ENCODE data around the gene SLC46A3.

Gene SLC46A3

DNA sequence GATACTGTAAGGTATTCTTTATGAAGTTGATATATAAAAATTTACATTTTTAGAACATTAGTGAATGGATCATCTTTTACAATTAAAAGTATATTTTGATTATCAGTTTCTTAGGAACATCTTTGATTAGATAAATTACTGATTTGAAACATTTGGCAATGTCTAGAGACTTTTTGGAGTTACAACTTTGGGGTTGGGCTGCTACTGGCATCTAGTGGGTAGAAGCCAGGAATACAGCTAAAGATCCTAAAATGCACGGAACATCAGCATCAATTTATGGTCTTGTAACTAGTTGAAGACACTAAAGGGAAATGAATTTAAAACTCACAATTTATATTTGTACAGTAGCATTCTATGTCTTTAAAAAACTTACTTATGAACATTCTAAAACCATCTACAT, 40.0 kb downstream of the SLC46A3 start:
- no peaks in the 10 kb centered on the region for H3K9me3 Mint-ChIP-seq
- H3K4me1 Mint-ChIP-seq = no peaks in the 10 kb centered on the region
- TF ChIP-seq CTCF (IDR thresholded peaks at IDR 0.05; ENCODE audit: unreplicated experiment in 3 of 3) = peak in 2 of 3 experiments; percentile 4 to 17
- H3K27ac Mint-ChIP-seq = no peak overlapping the region
- H3K27me3 Mint-ChIP-seq (ENCODE audit: low read depth) = no peaks in the 10 kb centered on the region
- peaks cover 28% of the 10 kb centered on the region for H3K36me3 Mint-ChIP-seq (ENCODE audit: low read depth)
- H3K4me3 Mint-ChIP-seq = no peak overlapping the region

DNA sequence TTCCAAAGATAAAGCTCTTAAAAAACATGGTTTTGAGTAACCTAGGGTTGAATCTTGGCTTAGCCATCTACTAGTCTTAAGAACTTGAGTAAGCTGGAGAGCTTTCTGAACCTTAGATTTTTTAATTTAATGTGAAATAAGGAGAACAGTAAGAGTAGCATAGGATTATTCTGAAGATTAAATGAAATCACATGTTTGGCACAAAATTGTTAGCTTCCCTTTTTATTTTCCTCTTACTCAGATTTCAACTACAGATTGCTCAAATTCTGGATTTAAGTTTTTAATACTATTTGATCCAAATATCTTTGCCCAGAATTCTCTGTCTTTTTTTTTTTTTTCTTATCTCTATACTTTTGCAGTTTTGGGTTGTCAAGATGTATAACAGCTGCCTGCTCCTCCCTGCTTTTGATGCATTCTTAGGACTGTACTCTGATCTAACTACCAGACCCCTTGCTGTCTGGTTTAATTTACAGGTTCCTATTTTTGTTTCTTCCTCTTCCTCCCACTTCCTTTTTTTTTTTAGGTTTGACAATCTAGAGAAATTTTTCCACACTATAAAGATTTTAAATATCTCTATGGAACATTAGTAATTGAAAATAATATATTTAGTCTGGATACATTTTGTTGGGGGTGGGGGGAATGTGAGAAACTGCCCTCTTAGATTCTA, 47.5 kb downstream of the SLC46A3 start:
- Mint-ChIP-seq H3K36me3 (ENCODE audit: low read depth) (peaks cover 76% of the 10 kb centered on the region), H3K9me3 (no peaks in the 10 kb centered on the region), H3K27ac (no peak overlapping the region), H3K4me1 (no peaks in the 10 kb centered on the region), H3K4me3 (no peak overlapping the region), H3K27me3 (ENCODE audit: low read depth) (no peaks in the 10 kb centered on the region)
- TF ChIP-seq CTCF (IDR thresholded peaks at IDR 0.05; ENCODE audit: unreplicated experiment in 3 of 3) = no peak

DNA sequence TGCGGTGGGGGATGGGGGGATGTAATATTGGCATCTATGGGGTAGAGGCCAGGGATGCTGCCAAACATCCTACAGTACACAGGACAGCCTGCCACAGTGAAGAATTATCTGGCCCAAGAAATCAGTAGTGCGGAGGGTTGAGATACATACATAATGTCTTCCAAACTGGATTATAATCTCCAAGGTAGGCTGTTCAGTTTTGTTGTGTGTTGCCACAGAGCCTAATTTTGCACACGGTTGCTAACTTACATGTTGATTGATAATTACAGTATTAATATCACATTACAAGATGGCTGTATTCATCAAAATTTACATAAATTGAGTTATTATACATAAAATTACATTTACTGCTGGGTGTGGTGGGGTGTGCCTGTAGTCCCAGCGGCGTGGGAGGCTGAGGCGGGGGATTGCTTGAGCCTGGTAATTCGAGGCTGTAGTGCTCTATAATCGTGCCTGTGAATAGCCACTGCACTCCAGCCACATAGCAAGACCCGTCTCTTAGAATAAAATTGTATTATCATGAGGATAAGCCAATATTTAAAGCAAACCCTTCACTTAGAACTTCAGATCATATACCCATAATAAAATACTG, 51.8 kb downstream of the SLC46A3 start:
- Mint-ChIP-seq H3K27ac (no peak overlapping the region), H3K4me3 (no peak overlapping the region), H3K27me3 (ENCODE audit: low read depth) (no peaks in the 10 kb centered on the region), H3K4me1 (peaks cover 3% of the 10 kb centered on the region), H3K36me3 (ENCODE audit: low read depth) (peaks cover 83% of the 10 kb centered on the region), H3K9me3 (no peaks in the 10 kb centered on the region)
- no peak for TF ChIP-seq CTCF (IDR thresholded peaks at IDR 0.05; ENCODE audit: unreplicated experiment in 3 of 3)

DNA sequence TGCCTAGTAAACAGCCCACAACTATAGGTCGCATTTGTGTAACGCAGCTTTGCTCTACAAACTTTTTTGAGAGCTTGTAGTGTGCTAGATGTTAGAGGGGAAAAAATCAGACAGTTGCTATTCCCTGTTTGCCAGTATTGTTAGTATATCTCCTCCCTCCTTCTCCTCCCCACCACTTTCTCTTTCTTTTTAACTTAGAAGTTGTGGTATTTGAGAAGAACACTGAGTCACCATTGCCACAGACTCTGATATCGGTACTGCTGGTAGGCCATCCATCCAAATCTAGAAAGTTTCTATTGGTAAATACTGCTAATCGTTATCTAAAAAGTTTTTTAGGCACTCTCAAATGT, 59.2 kb downstream of the SLC46A3 start:
- Mint-ChIP-seq H3K36me3 (ENCODE audit: low read depth) (peaks cover 28% of the 10 kb centered on the region), H3K27ac (peak overlapping the region; percentile 53 to 70 (median 58))
- TF ChIP-seq CTCF (IDR thresholded peaks at IDR 0.05; ENCODE audit: unreplicated experiment in 3 of 3) = no peak

DNA sequence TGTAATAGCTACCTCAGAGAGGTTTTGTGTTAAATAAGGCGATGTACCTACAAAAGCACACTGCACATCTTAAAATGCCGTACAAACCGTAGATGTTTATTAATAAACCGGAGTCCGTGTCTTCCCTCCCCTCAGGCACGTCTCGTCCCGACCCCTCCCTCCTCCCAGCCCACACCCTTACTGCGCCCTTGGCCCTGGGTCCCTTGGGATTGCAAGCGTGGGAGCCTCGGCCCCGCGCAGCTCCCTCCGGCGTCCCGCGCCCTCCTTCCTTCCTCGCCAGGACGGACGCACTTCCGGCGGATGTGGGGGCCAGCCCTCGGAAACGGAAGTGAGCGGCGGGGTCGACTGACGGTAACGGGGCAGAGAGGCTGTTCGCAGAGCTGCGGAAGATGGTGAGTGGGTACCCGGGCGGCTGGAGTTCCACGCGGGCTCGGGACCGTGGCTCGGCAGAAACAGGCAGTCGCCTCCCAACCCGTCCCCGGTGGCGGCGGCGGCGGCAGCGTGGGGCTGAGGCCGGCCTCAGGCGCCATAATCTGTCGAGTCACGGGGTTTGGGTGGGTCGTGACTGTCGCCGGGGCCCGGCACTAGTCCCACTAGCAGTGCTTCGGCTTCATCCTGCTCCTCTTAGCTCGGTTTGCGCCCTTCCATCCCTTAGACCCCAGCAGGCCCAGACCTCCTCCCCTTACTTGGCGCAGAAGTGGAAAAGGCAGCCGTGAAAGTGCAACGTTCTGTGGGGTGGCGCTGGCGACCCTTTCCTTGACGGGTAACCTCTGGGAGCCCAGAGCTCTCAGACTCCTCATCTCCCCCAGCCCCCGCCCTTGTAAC, 59.8 kb downstream of the SLC46A3 start, which contains the start of gene POMP:
Gene POMP, plus strand, starts transcription at position 335 of the 825 bp plus-strand sequence. Its CDS starts 55 bp downstream, at position 390.
- Mint-ChIP-seq H3K4me3 (peak within 1 kb of the TSS; percentile 84 to 93 (median 87)), H3K36me3 (ENCODE audit: low read depth) (peaks cover 23% of the 10 kb centered on the region), H3K27ac (peak within 1 kb of the TSS; percentile 53 to 70 (median 58))

More for the DNA sequence above, 59.2 kb downstream of the SLC46A3 start:
- H3K4me3 Mint-ChIP-seq = peak overlapping the region; percentile 84 to 93 (median 87)
- H3K27me3 Mint-ChIP-seq (ENCODE audit: low read depth) = no peaks in the 10 kb centered on the region
- no peaks in the 10 kb centered on the region for H3K9me3 Mint-ChIP-seq
- peaks cover 54% of the 10 kb centered on the region for H3K4me1 Mint-ChIP-seq

More for the DNA sequence above, 59.8 kb downstream of the SLC46A3 start, which contains the start of gene POMP:
- Mint-ChIP-seq H3K27me3 (ENCODE audit: low read depth) (no peaks in the 10 kb centered on the region), H3K4me1 (peaks cover 54% of the 10 kb centered on the region), H3K9me3 (no peaks in the 10 kb centered on the region)
- no peak for TF ChIP-seq CTCF (IDR thresholded peaks at IDR 0.05; ENCODE audit: unreplicated experiment in 3 of 3)
